HepG2 (cell line): ENCODE results near the gene INSIG2. TPM values are rescaled to one million over a fixed set of nuclear protein-coding genes. Genes with fewer than 3 reads are reported as not detected.
A peak's percentile ranks its signal among the peaks of the same experiment; 100 is the strongest.

ENCODE experiments used
- ATAC-seq: fragments of 200-7000 bp; cut with Tn5 transposase; 3 replicates; pipeline ENCODE4 v1.9.1; 2020; ENCODE audit warnings: mild to moderate bottlenecking, moderate library complexity
- BruUV-seq: library from RNA; stranded (reverse); fragments of 400-500 nt; replicated peaks from 2 replicates; lab custom pipeline; 2021; lab: Mats Ljungman, UMichigan
- CTCF ChIA-PET: fragments of 300-600 bp; formaldehyde crosslinking; extraction: SDS; loops from one replicate; lab custom pipeline; 2021; ENCODE audit warnings: low total read pairs, inconsistent platforms, low intra/inter-chr PET ratio; lab: Yijun Ruan, JAX
- POLR2A ChIA-PET: fragments of 350-600 bp; sonication (Branson Sonifier 250); formaldehyde crosslinking; loops from one replicate; lab custom pipeline; 2020; ENCODE audit warnings: antibody characterized with exemption, inconsistent platforms; lab: Yijun Ruan, JAX
- DNase-seq: peaks from one replicate; pipeline ENCODE4 v3.0.0-alpha.2; 2015; ENCODE audit warnings: low spot score
- FAIRE-seq: peaks from 3 replicates; lab custom pipeline; 2011; peaks lifted over from hg19 to GRCh38; lab: Jason Lieb, UNC
- H2AFZ ChIP-seq: one replicate; pipeline ENCODE4 v1.6.1; 2011; ENCODE audit warnings: low read length, inconsistent platforms
- H3K27ac ChIP-seq: fragments of 300-600 bp; 3 replicates; pipeline ENCODE4 v1.8.0; 2011; ENCODE audit warnings: mixed run types, mild to moderate bottlenecking, mixed read lengths, low read length, inconsistent platforms; ENCODE audit not compliant: insufficient read depth; ENCODE audit errors: extremely low read length
- H3K27me3 ChIP-seq, 2 experiments: fragments of 200-600 bp in 1 of 2; 2 replicates in 1 of 2; 3 replicates in 1 of 2; pipeline versions ENCODE4 v1.6.0 to v1.8.0; 2011; ENCODE audit warnings: low read length in 2 of 2, mild to moderate bottlenecking in 2 of 2, moderate library complexity in 2 of 2, inconsistent platforms in 1 of 2; ENCODE audit not compliant: insufficient read depth in 2 of 2, control insufficient read depth in 1 of 2
- H3K36me3 ChIP-seq, 2 experiments: fragments of 200-600 bp in 1 of 2; replicated peaks in 1 of 2; 2 replicates in 1 of 2; 3 replicates in 1 of 2; pipeline versions ENCODE4 v1.5.1 to v1.8.0; 2011; ENCODE audit warnings: low read length in 2 of 2, inconsistent platforms in 1 of 2; ENCODE audit not compliant: insufficient read depth in 2 of 2, control insufficient read depth in 1 of 2
- H3K4me1 ChIP-seq: 2 replicates; pipeline ENCODE4 v1.5.1; 2012; ENCODE audit warnings: low read length, inconsistent platforms; ENCODE audit not compliant: insufficient read depth
- H3K4me2 ChIP-seq: 2 replicates; pipeline ENCODE4 v1.6.0; 2011; ENCODE audit warnings: low read depth, low read length, inconsistent platforms
- H3K4me3 ChIP-seq, 3 experiments: fragments of 200-600 bp in 1 of 3; sonication (generic), shearing (Covaris generic) in 1 of 3; replicated peaks in 1 of 3; 2 replicates each; pipeline ENCODE4 v1.5.1; 2011 to 2016; ENCODE audit warnings: low read length in 3 of 3, inconsistent platforms in 2 of 3, low read depth in 2 of 3, mild to moderate bottlenecking in 2 of 3, control low read depth in 1 of 3, mixed read lengths in 1 of 3; ENCODE audit not compliant: insufficient read depth in 1 of 3
- H3K79me2 ChIP-seq: one replicate; pipeline ENCODE4 v1.6.1; 2011; ENCODE audit warnings: low read length, inconsistent platforms; ENCODE audit not compliant: insufficient read depth
- H3K9ac ChIP-seq: 2 replicates; pipeline ENCODE4 v1.6.0; 2011; ENCODE audit warnings: mild to moderate bottlenecking, low read depth, low read length, inconsistent platforms; ENCODE audit not compliant: insufficient read depth
- H3K9me3 ChIP-seq: 2 replicates; pipeline ENCODE4 v1.5.1; 2012; ENCODE audit warnings: mild to moderate bottlenecking, low read length
- H4K20me1 ChIP-seq: 2 replicates; pipeline ENCODE4 v1.6.0; 2011; ENCODE audit warnings: inconsistent platforms, mild to moderate bottlenecking, low read length, moderate library complexity; ENCODE audit not compliant: insufficient read depth
- AKAP8 ChIP-seq: sonication (generic); formaldehyde crosslinking; IDR thresholded peaks from 2 replicates; pipeline ENCODE4 v1.5.1; 2020; ENCODE audit warnings: mild to moderate bottlenecking, missing genetic modification reagents
- ASH2L ChIP-seq: fragments of 300-600, 200-600 bp; sonication (generic); IDR thresholded peaks from 2 replicates; pipeline ENCODE4 v1.7.0; 2017; ENCODE audit warnings: low read depth, mild to moderate bottlenecking, moderate library complexity, mixed read lengths, low read length; ENCODE audit not compliant: insufficient read length
- BCLAF1 ChIP-seq: fragments of 450-650 bp; IDR thresholded peaks from 2 replicates; pipeline ENCODE4 v1.6.1; 2017; ENCODE audit warnings: mild to moderate bottlenecking
- CERS6 ChIP-seq: sonication (generic); formaldehyde crosslinking; IDR thresholded peaks from 2 replicates; pipeline ENCODE4 v1.5.0; 2020; ENCODE audit warnings: missing genetic modification reagents
- DNMT3B ChIP-seq: conservative IDR thresholded peaks from 2 replicates; pipeline ENCODE4 v1.6.1; 2016; ENCODE audit warnings: missing biosample characterization, control low read depth
- ELF3 ChIP-seq: IDR thresholded peaks from 2 replicates; pipeline ENCODE4 v1.6.1; 2016; ENCODE audit warnings: missing genetic modification reagents, missing compliant biosample characterization
- ERF ChIP-seq: IDR thresholded peaks from 2 replicates; pipeline ENCODE4 v1.6.1; 2018; ENCODE audit warnings: missing biosample characterization, missing genetic modification reagents
- FOXJ3 ChIP-seq: sonication (generic); formaldehyde crosslinking; IDR thresholded peaks from 2 replicates; pipeline ENCODE4 v1.4.0; 2020; ENCODE audit warnings: missing genetic modification reagents, mild to moderate bottlenecking, borderline replicate concordance
- GLI4 ChIP-seq: sonication (generic); formaldehyde crosslinking; IDR thresholded peaks from 2 replicates; pipeline ENCODE4 v1.5.1; 2020; ENCODE audit warnings: missing genetic modification reagents, mild to moderate bottlenecking, moderate library complexity, borderline replicate concordance
- HNRNPK ChIP-seq: fragments of 200-400 bp; formaldehyde crosslinking; IDR thresholded peaks from 2 replicates; pipeline ENCODE4 v1.6.1; 2018; ENCODE audit warnings: low read length, low read depth, moderate library complexity, mild to moderate bottlenecking; ENCODE audit not compliant: poor library complexity, severe bottlenecking
- NFKB2 ChIP-seq: sonication (generic); formaldehyde crosslinking; IDR thresholded peaks from 2 replicates; pipeline ENCODE4 v1.4.0; 2020; ENCODE audit warnings: missing genetic modification reagents, borderline replicate concordance
- PAWR ChIP-seq: sonication (generic); formaldehyde crosslinking; IDR thresholded peaks from 2 replicates; pipeline ENCODE4 v1.4.0; 2020; ENCODE audit warnings: missing genetic modification reagents, mild to moderate bottlenecking, borderline replicate concordance
- SAP130 ChIP-seq: IDR thresholded peaks from 2 replicates; pipeline ENCODE4 v1.6.1; 2016; ENCODE audit warnings: low read depth
- TBP ChIP-seq: sonication (generic); formaldehyde crosslinking; IDR thresholded peaks from 2 replicates; pipeline ENCODE4 v1.5.0; 2020; ENCODE audit warnings: missing genetic modification reagents
- ZFX ChIP-seq: sonication (generic); formaldehyde crosslinking; IDR thresholded peaks from 2 replicates; pipeline ENCODE4 v1.4.0; 2020; ENCODE audit warnings: mild to moderate bottlenecking, low read depth, missing genetic modification reagents, moderate library complexity
- ZNF430 ChIP-seq: sonication (generic); formaldehyde crosslinking; IDR thresholded peaks from 2 replicates; pipeline ENCODE4 v1.9.0; 2021; ENCODE audit warnings: mild to moderate bottlenecking, missing genetic modification reagents
- ZNF629 ChIP-seq: sonication (generic); formaldehyde crosslinking; conservative IDR thresholded peaks from 2 replicates; pipeline ENCODE4 v1.5.0; 2020; ENCODE audit warnings: missing genetic modification reagents
- ZSCAN29 ChIP-seq: sonication (generic); formaldehyde crosslinking; conservative IDR thresholded peaks from 2 replicates; pipeline ENCODE4 v1.4.0; 2020; ENCODE audit warnings: mild to moderate bottlenecking, missing genetic modification reagents
- WGBS: methylation state at CpG from one replicate; pipeline ENCODE4 v1.1.6; 2017; ENCODE audit warnings: low lambda C conversion rate; 5-methylcytosine and 5-hydroxymethylcytosine counted together
- in situ Hi-C: cut with HindIII; loops from 2 replicates; pipeline ENCODE4 v1.10.0; 2017; ENCODE audit warnings: low pct_unique_long_range_greater_than_20kb; ENCODE audit not compliant: extremely low pct_ligation_motif_present
- intact Hi-C: fragments of 100-400 bp; cut with micrococcal nuclease; formaldehyde crosslinking; loops from one replicate; pipeline ENCODE4 v1.10.0; 2022; ENCODE audit not compliant: unreplicated experiment
- polyA plus RNA-seq, 8 experiments: library from polyadenylated mRNA; depleted of rRNA in 3 of 8; stranded (reverse) in 7 of 8; unstranded in 1 of 8; fragments of >200 nt; fragmentation: Illumina TruSeq in 4 of 8; extraction: Trizol in 4 of 8; gene quantifications; 2 replicates each; pipeline versions ENCODE4 v1.2.1 to v1.2.3, GENCODE V29; 2011 to 2016; ENCODE audit warnings: low read depth in 4 of 8, missing spikeins in 1 of 8, mixed read lengths in 1 of 8; ENCODE audit not compliant: insufficient read depth in 1 of 8
- total RNA-seq, 5 experiments: library from RNA; depleted of rRNA; stranded (reverse); fragments of >200 nt; fragmentation: Illumina TruSeq; extraction: Trizol; gene quantifications; 2 replicates each; pipeline ENCODE4 v1.2.3, GENCODE V29; 2016; ENCODE audit warnings: low read depth in 1 of 5

The INSIG2 gene
- total and polyA plus RNA-seq, 2 of the 13 experiments (the other 11 are each of a cell fraction or from before 2014, with no cell fraction given), result 73.5 to 481 TPM

GRCh38 chr2:118098307-118099030 is 10.2 kb downstream of the INSIG2 start:
- no peak overlapping the region for H3K4me3 ChIP-seq
- H3K36me3 ChIP-seq, result peaks cover 26 to 82% of the 10 kb centered on the region in 2 experiments
- FAIRE-seq (no peak), ATAC-seq (no peak), DNase-seq (no peak)
- H3K4me2 ChIP-seq, result no peak overlapping the region
- H3K9ac ChIP-seq, result no peak overlapping the region
- peaks cover 92% of the 10 kb centered on the region for H4K20me1 ChIP-seq
- H2AFZ ChIP-seq, result no peak overlapping the region
- in situ Hi-C loops (no loop called here), intact Hi-C loops (no loop called here)
- WGBS, result 100% methylated on average over 1 of the region's 1 CpG
- H3K4me1 ChIP-seq, result peaks cover 47% of the 10 kb centered on the region
- H3K27ac ChIP-seq, result no peak overlapping the region
- H3K27me3 ChIP-seq, result no peaks in the 10 kb centered on the region
- CTCF ChIA-PET, result no interaction called here
- no peaks in the 10 kb centered on the region for H3K9me3 ChIP-seq
- H3K79me2 ChIP-seq, result peaks cover 99% of the 10 kb centered on the region
- POLR2A ChIA-PET, result no interaction called here
- BruUV-seq, result no TSS peak
- no peak for TF ChIP-seq ELF3 (CRISPR knock-in tag)
- no peak for TF ChIP-seq ERF (CRISPR knock-in tag)
- TF ChIP-seq ZFX, result no peak
- TF ChIP-seq HNRNPK, result no peak
- no peak for TF ChIP-seq ASH2L
- TF ChIP-seq ZNF629 (CRISPR knock-in tag), result no peak
- no peak for TF ChIP-seq FOXJ3
- no peak for TF ChIP-seq NFKB2 (CRISPR knock-in tag)
- TF ChIP-seq SAP130 (CRISPR knock-in tag), result no peak
- no peak for TF ChIP-seq TBP (CRISPR knock-in tag)
- TF ChIP-seq GLI4 (CRISPR knock-in tag), result peak; percentile 56; the same call in 1 of the 2 replicates
- TF ChIP-seq DNMT3B, result no peak
- TF ChIP-seq BCLAF1, result no peak
- TF ChIP-seq ZSCAN29 (CRISPR knock-in tag), result no peak
- no peak for TF ChIP-seq AKAP8 (CRISPR knock-in tag)
- no peak for TF ChIP-seq ZNF430
- no peak for TF ChIP-seq CERS6 (CRISPR knock-in tag)
- no peak for TF ChIP-seq PAWR (CRISPR knock-in tag)
